IPS-NIHi11 (cell line): Measurements from ENCODE around the gene TMEM120A.

ENCODE experiments used
- DNase-seq: peaks from one replicate; pipeline ENCODE4 v3.0.0; 2012; ENCODE audit warnings: mixed read lengths, low spot score

TMEM120A gene

GRCh38 chr7:75981203-75981452 is 13.3 kb downstream of the TMEM120A start:
- no peak for DNase-seq

- no peak for DNase-seq
Observed at GRCh38 chr7:75980430-75981202, 13.8 kb downstream of the TMEM120A start.

- no peak for DNase-seq
Observed at GRCh38 chr7:75979759-75980429, 14.5 kb downstream of the TMEM120A start.

GRCh38 chr7:75977743-75978142 is 16.7 kb downstream of the TMEM120A start:
- DNase-seq = no peak

GRCh38 chr7:75971961-75972763 is 22.2 kb downstream of the TMEM120A start:
- peak; percentile 73 for DNase-seq

- DNase-seq = no peak
Observed at GRCh38 chr7:75971309-75971960, 23.0 kb downstream of the TMEM120A start.

- DNase-seq = no peak
Observed at GRCh38 chr7:75969704-75970498, 24.5 kb downstream of the TMEM120A start.

- no peak for DNase-seq
Observed at GRCh38 chr7:75969182-75969581, 25.2 kb downstream of the TMEM120A start.

- no peak for DNase-seq
Observed at GRCh38 chr7:75968561-75969001, 25.8 kb downstream of the TMEM120A start.

- no peak for DNase-seq
Observed at GRCh38 chr7:75968012-75968411, 26.4 kb downstream of the TMEM120A start.

GRCh38 chr7:75967487-75967997 is 26.9 kb downstream of the TMEM120A start:
- no peak for DNase-seq

- no peak for DNase-seq
Observed at GRCh38 chr7:75967055-75967454, 27.3 kb downstream of the TMEM120A start.

- DNase-seq = no peak
Observed at GRCh38 chr7:75966190-75966961, 28.0 kb downstream of the TMEM120A start.

GRCh38 chr7:75965617-75966016 is 28.8 kb downstream of the TMEM120A start:
- no peak for DNase-seq

- no peak for DNase-seq
Observed at GRCh38 chr7:75963381-75963995, 30.9 kb downstream of the TMEM120A start.

- DNase-seq = no peak
Observed at GRCh38 chr7:75962607-75963380, 31.6 kb downstream of the TMEM120A start.

- DNase-seq = no peak
Observed at GRCh38 chr7:75961218-75961617, 33.2 kb downstream of the TMEM120A start.

- DNase-seq = no peak
Observed at GRCh38 chr7:75960372-75960771, 34.0 kb downstream of the TMEM120A start.

GRCh38 chr7:75958802-75959543 is 35.4 kb downstream of the TMEM120A start:
- no peak for DNase-seq
